Stimulated activated naive CD8-positive, alpha-beta T cell treated with anti-CD3 and anti-CD28 coated beads, Interleukin-15, Interleukin-2, amounts not matched to agents 100 ng/mL and 50 ng/mL, for 24 hours (primary cell): ENCODE data around the gene SUSD5.

Experiments
- H3K27ac Mint-ChIP-seq: one replicate; pipeline ENCODE4 v1.8.0; 2021; ENCODE audit warnings: mild to moderate bottlenecking, mixed read lengths
- H3K27me3 Mint-ChIP-seq: one replicate; pipeline ENCODE4 v1.8.0; 2021; ENCODE audit warnings: mixed read lengths
- H3K36me3 Mint-ChIP-seq: one replicate; pipeline ENCODE4 v1.8.0; 2021; ENCODE audit warnings: low read depth, mixed read lengths
- H3K4me1 Mint-ChIP-seq: one replicate; pipeline ENCODE4 v1.8.0; 2021; ENCODE audit warnings: low read depth, mixed read lengths
- H3K4me3 Mint-ChIP-seq: one replicate; pipeline ENCODE4 v1.8.0; 2021; ENCODE audit warnings: mild to moderate bottlenecking, mixed read lengths
- H3K9me3 Mint-ChIP-seq: one replicate; pipeline ENCODE4 v1.8.0; 2021; ENCODE audit warnings: mixed read lengths

SUSD5 gene

GRCh38 chr3:33100229-33100628 lies 118.4 kb downstream of the SUSD5 start:
- Mint-ChIP-seq H3K9me3 (no peaks in the 10 kb centered on the region), H3K4me3 (no peak overlapping the region), H3K27me3 (peaks cover 4% of the 10 kb centered on the region), H3K4me1 (peaks cover 11% of the 10 kb centered on the region), H3K36me3 (no peaks in the 10 kb centered on the region), H3K27ac (no peak overlapping the region)
